ENCODE measurements around the gene DDAH1.

DNA sequence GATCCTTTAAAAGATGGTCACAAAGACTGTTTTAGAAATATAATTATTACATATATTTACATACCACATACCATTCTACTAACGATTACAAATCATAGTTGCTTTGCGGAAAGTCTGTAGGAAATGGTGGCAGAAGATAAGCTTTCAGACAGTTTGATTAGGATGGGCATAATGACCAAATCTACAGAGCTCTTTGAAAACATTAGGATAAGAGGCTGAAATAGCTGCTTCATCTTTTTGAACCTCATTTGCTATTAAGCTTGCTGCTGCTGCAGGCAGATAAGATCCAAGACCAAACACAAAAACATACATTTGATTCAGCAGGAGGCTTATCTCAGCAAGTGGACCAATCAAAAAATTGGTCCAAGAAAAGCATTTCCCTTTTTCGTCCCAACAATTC lies 47.1 kb downstream of the DDAH1 start:
- TF ChIP-seq, protein P1, sequence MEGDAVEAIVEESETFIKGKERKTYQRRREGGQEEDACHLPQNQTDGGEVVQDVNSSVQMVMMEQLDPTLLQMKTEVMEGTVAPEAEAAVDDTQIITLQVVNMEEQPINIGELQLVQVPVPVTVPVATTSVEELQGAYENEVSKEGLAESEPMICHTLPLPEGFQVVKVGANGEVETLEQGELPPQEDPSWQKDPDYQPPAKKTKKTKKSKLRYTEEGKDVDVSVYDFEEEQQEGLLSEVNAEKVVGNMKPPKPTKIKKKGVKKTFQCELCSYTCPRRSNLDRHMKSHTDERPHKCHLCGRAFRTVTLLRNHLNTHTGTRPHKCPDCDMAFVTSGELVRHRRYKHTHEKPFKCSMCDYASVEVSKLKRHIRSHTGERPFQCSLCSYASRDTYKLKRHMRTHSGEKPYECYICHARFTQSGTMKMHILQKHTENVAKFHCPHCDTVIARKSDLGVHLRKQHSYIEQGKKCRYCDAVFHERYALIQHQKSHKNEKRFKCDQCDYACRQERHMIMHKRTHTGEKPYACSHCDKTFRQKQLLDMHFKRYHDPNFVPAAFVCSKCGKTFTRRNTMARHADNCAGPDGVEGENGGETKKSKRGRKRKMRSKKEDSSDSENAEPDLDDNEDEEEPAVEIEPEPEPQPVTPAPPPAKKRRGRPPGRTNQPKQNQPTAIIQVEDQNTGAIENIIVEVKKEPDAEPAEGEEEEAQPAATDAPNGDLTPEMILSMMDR (IDR thresholded peaks at IDR 0.05), result no peak
- TF ChIP-seq POLR2A (IDR thresholded peaks at IDR 0.05) (no peak), POLR2AphosphoS5 (IDR thresholded peaks at IDR 0.05) (no peak)

Data from breast epithelium (tissue), 3 donors.